HG03135 (cell line): ENCODE data around the gene PCLAF.
"Not testable (repeated sequence)": the region's sequence is repeated elsewhere in the genome, so short reads cannot be mapped to it uniquely, and the experiment has no call there.

ENCODE experiments used
- ATAC-seq: cut with Tn5 transposase; IDR thresholded peaks from one replicate; pipeline ENCODE4 v1.9.1; 2021; ENCODE audit warnings: mild to moderate bottlenecking, moderate library complexity; ENCODE audit not compliant: unreplicated experiment

PCLAF gene

DNA sequence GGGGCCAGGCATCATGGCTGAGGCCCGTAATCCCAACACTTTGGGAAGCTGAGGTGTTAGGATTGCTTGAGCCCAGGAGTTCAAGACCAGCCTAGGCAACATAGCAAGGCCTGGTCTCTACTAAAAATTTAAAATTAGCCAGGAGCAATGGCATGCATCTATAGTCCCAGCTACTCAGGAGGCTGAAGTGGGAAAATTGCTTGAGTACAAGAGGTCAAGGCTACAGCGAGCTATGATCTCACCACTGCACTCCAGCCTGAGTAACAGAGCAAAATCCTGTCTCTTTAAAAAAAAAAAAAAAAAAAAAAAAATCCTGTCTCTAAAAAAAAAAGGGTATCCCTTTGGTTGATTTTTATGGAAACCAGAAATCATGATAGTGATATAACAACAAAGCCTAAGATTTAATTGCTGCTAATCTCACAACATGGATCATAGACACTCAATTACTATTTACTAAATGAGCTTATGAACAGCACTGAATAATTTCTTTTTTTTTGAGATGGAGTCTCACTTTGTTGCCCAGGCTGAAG lies 12.1 kb downstream of the PCLAF start:
- no peak for ATAC-seq

DNA sequence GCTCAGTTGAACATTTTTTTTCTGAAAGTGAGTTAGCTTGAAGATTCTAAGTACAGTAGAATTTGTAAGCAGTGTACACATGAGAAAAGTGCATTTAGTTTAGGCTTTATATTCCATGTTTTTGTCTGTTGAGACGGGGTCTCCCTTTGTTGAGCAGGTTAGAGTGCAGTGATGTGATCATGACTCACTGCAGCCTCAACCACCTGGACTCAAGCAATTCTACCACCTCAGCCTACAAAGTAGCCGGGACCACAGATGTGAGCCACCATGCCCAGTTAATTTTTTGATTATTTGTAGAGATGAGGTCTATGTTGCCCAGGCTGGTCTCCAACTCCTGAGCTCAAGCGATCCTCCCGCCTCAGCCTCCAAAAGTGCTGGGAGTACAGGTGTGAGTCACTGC lies 20.0 kb downstream of the PCLAF start:
- ATAC-seq = no peak

DNA sequence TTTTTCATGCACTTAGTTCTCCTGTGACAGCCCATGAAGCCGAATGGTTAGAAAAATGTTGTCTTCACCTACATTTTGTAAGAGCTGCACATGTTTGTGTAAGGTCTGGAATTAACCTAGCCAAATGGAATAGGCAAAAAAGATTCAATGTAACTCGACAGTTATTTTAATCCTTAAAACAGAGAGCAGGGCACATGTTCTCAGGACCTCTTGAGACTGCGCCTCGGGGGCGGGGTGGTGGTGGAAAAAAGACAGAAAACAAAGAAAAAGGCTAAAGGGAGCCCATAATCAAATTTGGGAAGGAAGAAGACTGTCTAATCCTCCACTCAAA lies 24.6 kb downstream of the PCLAF start:
- no peak for ATAC-seq

DNA sequence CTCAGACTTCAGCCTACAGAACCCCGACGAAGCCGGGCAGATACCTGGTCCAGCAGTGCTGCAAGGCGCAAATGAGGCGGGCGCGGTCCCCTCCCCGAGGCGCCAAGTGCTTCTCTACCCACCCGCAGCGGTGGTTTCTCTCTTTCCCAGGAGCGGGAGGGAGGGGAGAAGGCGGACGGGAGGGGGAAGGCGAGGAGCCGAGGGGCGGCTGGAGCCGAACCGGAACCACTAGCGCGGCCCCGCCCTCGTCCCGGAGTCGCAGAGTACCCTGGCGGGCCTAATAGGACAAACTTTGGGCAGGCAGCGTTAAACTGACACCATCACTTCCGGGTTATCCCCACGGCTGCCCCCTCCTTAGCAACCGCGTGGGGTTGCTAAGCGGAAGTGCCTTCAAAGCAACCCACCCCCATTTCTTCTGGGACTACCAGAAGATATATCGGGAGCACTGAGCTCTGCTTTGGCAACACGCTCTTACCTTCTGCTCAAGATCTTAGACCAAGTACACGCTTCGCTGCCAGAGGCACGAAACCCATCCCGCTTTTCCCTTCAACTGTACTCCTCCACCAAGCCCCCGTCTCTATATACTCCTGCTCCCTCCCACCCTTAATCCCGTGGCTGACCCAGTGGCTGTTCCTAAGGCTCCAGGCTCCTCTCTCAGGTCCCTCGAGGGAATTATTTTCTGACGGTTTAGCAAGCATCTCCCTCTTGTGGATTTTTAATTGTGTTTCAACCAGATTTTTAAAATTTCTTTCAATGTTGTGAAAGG lies 25.1 kb downstream of the PCLAF start, which contains the start of gene CSNK1G1:
Gene CSNK1G1, minus strand, starts transcription at position 230 of the 766 bp plus-strand sequence. CDS start 55,674 bp downstream, outside the sequence.
- peak; percentile 96 for ATAC-seq

DNA sequence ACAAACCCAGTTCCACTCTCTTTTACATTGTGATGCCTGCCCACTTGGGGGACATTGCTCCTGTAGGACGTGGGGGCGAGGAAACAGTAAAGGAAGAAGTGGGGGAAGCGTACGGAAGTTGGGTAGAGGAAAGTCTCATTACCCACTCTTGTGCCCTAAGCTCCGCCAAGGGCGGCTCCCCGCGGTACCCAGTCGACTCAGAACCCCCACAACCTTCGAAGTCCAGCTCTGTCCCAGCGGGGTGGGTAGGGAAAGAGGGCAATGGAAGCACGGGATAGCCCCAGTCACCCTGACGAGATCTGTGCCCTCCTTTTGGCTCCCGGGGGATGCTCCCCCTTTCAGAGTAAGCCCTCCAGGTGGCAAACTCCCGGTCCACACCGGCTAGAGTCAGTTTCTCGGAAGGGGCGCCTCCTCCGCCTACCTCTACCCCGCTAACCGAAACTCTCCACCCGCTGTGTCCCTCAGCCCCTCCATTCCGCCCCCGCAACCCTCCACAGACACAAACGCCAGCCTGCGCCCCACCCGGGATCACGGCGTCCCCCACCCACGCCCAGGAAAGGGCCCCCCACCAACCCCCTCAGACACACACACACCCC lies 25.8 kb downstream of the PCLAF start:
- peak; percentile 21 for ATAC-seq

DNA sequence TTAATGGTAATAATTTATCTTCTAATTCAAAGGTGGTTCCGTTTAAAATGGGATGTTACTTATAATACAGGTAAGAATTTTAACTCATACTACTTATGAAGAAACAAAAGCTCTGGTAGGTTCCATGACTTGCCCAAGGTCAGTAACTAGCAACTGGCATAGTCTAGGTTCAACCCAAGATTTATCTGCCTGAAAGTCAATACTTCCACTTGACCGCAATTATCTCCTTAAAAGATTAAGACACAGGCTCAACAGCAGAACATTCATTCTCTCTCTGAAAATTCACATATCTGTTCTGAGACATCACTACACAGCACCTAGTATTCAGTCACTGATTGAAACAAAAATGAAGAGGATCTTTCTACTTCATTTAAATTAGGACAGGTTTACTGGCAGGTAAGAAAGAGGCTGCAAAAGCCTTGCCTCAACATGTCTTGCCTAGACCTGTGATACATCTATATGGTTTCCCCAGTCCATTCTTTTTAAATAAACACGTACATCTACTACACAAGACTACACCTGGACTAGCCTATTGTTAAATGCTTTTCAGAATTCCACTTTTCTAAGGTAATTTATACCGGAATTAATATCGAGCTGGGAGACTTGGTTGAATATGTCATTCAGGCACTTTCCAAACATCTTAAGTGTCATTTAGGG lies 26.4 kb downstream of the PCLAF start:
- ATAC-seq = no peak

DNA sequence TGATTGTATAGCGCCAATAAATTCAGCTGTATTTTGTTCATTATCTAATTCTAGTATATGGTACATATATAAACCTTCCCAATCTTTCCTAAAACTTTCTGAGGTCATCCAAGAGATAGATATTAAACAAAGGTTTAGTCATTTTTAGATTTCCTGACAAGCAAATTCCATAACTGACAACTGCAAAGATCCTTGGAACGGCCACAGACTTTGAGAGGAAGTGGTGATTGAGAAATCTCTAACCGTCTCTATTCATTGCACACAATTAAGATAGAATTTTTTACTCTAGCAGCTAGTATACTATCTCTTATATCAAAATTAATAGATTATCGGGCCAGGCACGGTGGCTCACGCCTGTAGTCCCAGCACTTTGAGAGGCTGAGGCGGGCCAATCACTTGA lies 30.0 kb downstream of the PCLAF start:
- ATAC-seq = no peak

DNA sequence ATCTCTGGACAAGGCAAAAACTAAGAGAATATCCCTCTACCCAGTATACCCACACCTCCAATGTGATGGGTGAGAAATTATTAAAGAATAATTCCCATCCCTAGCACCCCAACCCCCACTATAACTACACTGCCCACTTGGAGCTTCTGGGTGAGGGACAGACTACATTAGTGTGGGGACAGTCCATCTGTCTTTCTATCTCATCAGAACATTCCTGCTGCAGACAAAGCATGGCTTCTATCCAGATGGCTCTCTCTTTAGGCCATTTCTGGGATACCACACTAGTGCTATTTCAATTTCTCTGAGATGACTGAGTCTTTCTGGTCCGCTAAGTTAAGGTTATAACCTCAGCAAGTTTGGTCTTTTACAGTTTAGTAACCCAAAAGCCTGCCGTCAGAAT lies 31.9 kb downstream of the PCLAF start:
- no peak for ATAC-seq

DNA sequence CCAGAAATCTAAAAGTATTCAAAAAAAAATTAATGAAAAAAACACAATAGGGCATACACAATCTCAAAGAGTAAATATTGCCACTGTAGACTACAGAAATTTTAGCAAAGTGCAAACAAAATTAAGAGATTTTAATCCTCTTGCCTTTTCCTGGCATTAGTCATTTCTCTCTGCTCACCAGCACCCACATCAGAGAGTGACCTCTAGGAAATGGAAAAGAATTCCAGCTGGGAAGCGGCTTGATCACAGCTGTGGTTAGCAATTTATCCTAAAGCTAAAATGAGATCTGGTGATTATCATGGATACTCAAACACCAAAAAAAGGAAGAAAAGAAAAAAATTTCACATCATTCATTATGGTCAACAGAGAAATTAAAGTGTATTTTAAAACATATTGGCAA lies 32.8 kb downstream of the PCLAF start:
- no peak for ATAC-seq

DNA sequence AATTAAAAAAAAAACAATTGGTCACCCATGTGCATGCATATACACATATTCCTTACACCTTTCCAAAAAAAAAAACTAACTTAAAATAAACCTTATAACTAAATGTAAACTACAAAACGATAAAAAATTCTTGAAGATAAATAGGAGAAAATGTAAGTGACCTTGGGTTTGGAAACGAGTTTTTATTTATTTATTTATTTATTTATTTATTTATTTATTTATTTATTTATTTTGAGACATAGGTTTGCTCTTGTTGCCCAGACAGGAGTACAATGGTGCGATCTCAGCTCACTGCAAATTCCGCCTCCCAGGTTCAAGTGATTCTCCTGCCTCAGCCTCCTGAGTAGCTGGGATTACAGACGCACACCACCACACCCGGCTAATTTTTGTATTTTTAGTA lies 35.0 kb downstream of the PCLAF start:
- ATAC-seq = not testable (repeated sequence)

DNA sequence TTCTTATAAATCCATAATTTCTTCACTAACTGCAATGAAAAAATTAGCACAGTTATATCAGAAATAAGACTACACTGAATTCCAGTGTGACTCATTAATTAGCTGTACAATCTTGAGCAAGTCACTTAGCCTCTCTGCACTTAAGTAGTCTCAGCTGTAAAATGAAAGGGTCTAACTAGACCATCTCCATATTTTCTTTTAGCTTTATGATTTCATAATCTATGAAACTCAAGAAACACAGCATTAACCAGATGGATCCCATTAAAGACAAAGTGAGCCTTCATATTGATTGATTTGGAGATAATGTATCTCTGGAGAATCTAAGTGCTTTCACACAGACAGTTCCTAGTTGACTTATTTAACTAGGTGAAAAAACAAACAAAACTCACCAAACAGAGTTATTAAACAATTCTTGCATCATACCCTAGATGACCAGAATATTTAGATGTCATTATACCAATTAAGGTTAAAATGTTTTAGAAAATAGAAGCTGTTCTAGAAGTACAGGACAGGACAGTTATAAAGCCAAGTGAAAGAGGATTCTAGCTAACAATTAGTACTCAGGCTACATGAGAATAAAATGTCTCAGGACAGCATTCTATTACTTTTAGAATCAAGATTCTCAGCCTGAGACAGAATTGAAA lies 36.5 kb downstream of the PCLAF start:
- no peak for ATAC-seq

DNA sequence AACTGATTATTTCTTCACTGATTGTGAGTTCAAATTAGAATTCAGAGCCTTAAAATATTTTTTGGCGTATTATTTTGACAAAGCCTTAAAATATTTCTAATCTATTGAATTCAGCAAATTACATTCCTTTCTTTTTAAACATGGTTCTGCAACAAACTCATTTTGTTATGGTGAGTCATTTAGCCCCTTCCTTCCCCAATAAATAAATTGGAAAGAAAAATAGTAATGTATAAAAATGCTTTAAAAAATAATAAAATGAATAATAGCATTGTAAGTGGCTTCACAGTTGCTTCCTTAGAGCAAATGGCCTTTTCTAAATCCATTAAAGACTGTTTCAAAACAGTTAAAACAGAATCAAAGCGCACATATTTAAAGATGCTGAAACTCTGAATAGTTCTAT lies 37.4 kb downstream of the PCLAF start:
- ATAC-seq = no peak

DNA sequence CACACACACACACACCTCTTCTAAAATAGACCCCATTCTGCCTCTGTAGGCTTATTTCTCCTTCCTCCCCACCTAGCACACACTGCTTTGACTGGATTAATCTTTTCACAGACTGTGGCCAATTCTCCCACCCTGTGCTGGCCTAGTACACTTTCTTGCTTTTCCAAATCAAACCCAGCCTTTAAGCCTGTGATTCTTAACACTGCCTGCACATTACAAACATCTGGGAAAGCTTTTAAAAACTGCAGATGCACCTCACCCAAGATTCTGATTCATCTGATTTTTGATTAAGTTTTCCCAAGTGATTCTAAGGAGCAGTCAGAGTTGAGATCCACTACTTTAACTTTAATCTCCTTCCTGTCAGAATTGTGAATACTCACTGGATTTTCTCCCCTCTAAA lies 38.0 kb downstream of the PCLAF start:
- ATAC-seq = no peak

DNA sequence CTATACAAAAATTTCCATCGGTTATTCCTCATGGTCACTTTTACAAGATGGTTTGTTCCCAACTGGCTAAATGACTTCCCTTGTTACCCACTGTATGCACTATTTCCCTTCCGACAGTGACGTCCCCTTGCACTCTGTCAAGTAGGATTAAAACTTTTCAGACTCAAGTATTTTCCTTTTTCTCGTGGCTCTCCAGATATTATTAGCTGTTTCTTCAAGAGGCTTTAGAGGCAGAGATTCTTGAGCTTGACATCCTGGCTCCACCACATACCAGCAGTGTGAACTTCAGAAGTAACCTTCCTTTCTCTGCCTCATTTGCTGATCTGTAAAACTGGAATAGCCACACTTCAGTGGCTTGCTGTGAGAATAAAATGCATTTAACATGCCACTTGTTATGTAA lies 39.3 kb downstream of the PCLAF start:
- no peak for ATAC-seq

DNA sequence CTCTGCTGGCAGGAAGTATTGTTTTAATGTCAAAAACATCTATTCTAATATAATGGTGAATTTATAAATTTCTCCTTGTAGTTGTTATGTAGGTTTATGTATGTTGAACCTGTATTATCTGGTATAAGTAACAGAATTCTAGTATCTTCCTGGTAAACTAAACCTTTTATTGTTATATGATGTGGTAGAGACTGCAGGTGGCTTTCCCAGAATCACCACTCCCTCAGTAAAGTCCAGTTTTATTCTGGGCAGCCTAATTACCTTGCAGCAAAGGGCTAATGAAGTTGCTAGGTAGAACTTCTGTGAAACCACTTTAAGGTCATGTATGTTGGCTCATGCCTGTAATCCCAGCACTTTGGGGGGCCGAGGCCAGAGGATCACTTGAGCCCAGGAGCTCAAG lies 40.9 kb downstream of the PCLAF start:
- ATAC-seq = no peak

DNA sequence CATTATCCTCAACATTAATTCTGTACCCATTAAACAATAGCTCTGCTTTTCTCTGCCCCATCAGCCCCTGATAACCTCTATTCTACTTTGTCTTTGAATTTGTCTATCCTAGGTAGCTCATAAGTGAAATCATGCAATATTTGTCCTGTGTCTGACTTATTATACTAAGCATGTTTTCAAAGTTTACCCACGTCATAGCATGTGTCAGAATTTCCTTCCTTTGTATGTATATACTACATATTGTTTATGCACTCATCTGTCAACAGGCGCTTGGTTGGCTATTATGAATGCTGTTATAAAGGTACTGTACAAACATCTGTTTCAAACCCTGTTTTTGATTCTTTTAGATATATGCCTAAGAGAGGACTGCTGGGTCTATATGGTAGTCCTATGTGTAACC lies 43.5 kb downstream of the PCLAF start:
- no peak for ATAC-seq

DNA sequence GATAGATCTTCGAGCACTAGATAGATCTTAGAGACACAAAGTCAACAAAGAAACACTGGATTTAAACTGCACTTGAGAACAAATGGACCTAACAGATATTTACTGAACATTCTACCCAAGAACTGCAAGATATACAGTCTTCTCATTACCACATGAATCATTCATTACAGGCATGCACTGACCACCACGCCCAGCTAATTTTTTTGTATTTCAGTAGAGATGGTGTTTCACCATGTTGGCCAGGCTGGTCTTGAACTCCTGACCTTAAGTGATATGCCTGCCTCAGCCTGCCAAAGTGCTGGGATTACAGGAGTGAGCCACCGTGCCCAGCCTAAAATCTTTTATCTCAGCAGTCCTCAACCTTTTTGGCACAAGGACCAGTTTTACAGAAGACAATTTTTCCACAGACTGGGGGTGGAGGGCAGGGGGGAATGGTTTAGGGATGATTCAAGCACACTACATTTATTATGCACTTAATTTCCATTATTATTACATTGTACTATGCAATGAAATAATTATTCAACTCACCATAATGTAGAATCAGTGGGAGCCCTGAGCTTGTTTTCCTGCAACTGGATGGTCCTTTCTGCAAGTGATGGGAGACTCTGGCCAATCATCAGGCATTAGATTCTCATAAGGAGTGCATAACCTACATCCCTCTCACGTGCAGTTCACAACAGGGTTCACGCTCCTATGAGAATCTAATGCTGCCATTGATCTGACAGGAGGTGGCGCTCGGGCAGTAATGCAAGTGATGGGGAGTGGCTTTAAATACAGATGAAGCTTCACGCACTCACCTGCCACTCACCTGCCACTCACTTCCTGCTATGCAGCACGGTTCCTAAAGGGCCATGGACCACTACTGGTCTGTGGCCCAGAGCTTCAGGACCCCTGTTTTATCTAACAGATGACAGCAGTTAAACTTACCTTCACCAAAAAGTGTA lies 47.0 kb downstream of the PCLAF start:
- no peak for ATAC-seq

DNA sequence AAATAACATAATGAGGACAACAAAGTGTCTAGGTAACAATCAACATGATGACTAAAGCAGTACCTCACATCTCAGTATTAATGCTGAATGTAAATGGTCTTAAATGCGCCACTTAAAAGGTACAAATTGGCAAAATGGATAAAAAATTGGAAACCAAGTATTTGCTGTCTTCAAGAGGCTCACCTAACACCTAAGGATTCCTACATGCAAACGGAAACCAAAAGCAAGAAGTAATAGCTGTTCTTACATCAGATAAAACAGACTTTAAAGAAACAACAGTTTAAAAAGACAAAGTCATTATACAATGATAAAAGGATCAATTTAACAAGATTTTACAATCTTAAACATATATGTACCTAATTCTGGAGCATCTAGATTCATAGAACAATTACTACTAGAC lies 47.7 kb downstream of the PCLAF start:
- ATAC-seq = no peak

DNA sequence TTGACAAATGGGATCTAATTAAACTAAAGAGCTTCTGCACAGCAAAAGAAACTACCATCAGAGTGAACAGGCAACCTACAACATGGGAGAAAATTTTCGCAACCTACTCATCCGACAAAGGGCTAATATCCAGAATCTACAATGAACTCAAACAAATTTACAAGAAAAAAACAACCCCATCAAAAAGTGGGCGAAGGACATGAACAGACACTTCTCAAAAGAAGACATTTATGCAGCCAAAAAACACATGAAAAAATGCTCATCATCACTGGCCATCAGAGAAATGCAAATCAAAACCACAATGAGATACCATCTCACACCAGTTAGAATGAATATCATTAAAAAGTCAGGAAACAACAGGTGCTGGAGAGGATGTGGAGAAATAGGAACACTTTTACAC lies 49.6 kb downstream of the PCLAF start:
- ATAC-seq = not testable (repeated sequence)

DNA sequence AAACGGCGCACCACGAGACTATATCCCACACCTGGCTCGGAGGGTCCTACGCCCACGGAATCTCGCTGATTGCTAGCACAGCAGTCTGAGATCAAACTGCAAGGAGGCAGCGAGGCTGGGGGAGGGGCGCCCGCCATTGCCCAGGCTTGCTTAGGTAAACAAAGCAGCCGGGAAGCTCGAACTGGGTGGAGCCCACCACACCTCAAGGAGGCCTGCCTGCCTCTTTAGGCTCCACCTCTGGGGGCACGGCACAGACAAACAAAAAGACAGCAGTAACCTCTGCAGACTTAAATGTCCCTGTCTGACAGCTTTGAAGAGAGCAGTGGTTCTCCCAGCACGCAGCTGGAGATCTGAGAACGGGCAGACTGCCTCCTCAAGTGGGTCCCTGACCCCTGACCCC lies 54.3 kb downstream of the PCLAF start:
- ATAC-seq = not testable (repeated sequence)
